CD14-positive monocyte (primary cell): ENCODE results near the gene OSBPL10. TPM values are rescaled to one million over a fixed set of nuclear protein-coding genes. Genes with fewer than 3 reads are reported as not detected.

ENCODE experiments used
- DNase-seq, 3 donors: peaks; one replicate each; pipeline ENCODE4 v3.0.0-alpha.2; 2011 to 2022
- H2AFZ ChIP-seq: 2 replicates; pipeline ENCODE4 v1.6.0; 2012; ENCODE audit warnings: mild to moderate bottlenecking, low read depth, low read length, inconsistent platforms; ENCODE audit not compliant: insufficient read depth, poor library complexity, severe bottlenecking
- H3K27ac ChIP-seq, 2 donors: 1 replicate in 1 of 2; 2 replicates in 1 of 2; pipeline ENCODE4 v1.5.1; 2012 to 2013; ENCODE audit warnings: low read length in 2 of 2, control low read depth in 1 of 2, inconsistent platforms in 1 of 2, low read depth in 1 of 2, mild to moderate bottlenecking in 1 of 2
- H3K27me3 ChIP-seq, 2 donors: one replicate each; pipeline versions ENCODE4 v1.6.0 to v1.6.1; 2011 to 2013; ENCODE audit warnings: low read length in 2 of 2; ENCODE audit not compliant: control insufficient read depth in 2 of 2, insufficient read depth in 2 of 2
- H3K36me3 ChIP-seq, 2 donors: replicated peaks in 1 of 2; 1 replicate in 1 of 2; 2 replicates in 1 of 2; pipeline versions ENCODE4 v1.5.1 to v1.6.1; 2012 to 2013; ENCODE audit warnings: low read length in 2 of 2, control low read depth in 1 of 2, inconsistent platforms in 1 of 2, mild to moderate bottlenecking in 1 of 2; ENCODE audit not compliant: insufficient read depth in 2 of 2, control insufficient read depth in 1 of 2
- H3K4me1 ChIP-seq, 2 donors: 1 replicate in 1 of 2; 2 replicates in 1 of 2; pipeline versions ENCODE4 v1.5.1 to v1.6.1; 2012 to 2013; ENCODE audit warnings: low read length in 2 of 2, control low read depth in 1 of 2, inconsistent platforms in 1 of 2, mild to moderate bottlenecking in 1 of 2, moderate library complexity in 1 of 2; ENCODE audit not compliant: insufficient read depth in 2 of 2, control insufficient read depth in 1 of 2
- H3K4me2 ChIP-seq: replicated peaks from 2 replicates; pipeline ENCODE3; 2012; ENCODE audit warnings: low read length, moderate library complexity, mild to moderate bottlenecking; ENCODE audit not compliant: poor library complexity, severe bottlenecking; ENCODE audit errors: extremely low read depth
- H3K4me3 ChIP-seq, 3 experiments: fragments of 200-600 bp in 1 of 3; sonication (generic) in 1 of 3; replicated peaks in 1 of 3; 1 replicate in 2 of 3; 2 replicates in 1 of 3; pipeline ENCODE4 v1.5.1; 2011 to 2013; ENCODE audit warnings: low read length in 3 of 3, mild to moderate bottlenecking in 3 of 3, control low read depth in 2 of 3, low read depth in 2 of 3, inconsistent platforms in 1 of 3, moderate library complexity in 1 of 3
- H3K79me2 ChIP-seq: 2 replicates; pipeline ENCODE4 v1.6.0; 2012; ENCODE audit warnings: mild to moderate bottlenecking, control low read depth, inconsistent platforms, low read length, moderate library complexity; ENCODE audit not compliant: insufficient read depth
- H3K9ac ChIP-seq: 2 replicates; pipeline ENCODE4 v1.6.0; 2017; ENCODE audit warnings: low read length, mild to moderate bottlenecking; ENCODE audit not compliant: insufficient read depth, poor library complexity, severe bottlenecking
- H3K9me3 ChIP-seq, 2 donors: replicated peaks in 1 of 2; 1 replicate in 1 of 2; 2 replicates in 1 of 2; pipeline versions ENCODE4 v1.5.1 to v1.6.1; 2012 to 2013; ENCODE audit warnings: low read length in 2 of 2, control low read depth in 1 of 2; ENCODE audit not compliant: control insufficient read depth in 1 of 2, insufficient read depth in 1 of 2
- H4K20me1 ChIP-seq: 2 replicates; pipeline ENCODE4 v1.6.0; 2012; ENCODE audit warnings: mild to moderate bottlenecking, low read length, control low read depth, moderate library complexity; ENCODE audit not compliant: insufficient read depth
- H3K27ac Mint-ChIP-seq, 7 donors: one replicate each; pipeline ENCODE4 v1.8.0; 2020; ENCODE audit warnings: mild to moderate bottlenecking in 7 of 7, mixed read lengths in 7 of 7, moderate library complexity in 6 of 7, inconsistent platforms in 2 of 7
- H3K27me3 Mint-ChIP-seq, 3 donors: one replicate each; pipeline ENCODE4 v1.8.0; 2021 to 2022; ENCODE audit warnings: low read depth in 3 of 3, mild to moderate bottlenecking in 3 of 3, mixed read lengths in 3 of 3, moderate library complexity in 3 of 3, inconsistent platforms in 1 of 3
- H3K36me3 Mint-ChIP-seq, 2 donors: one replicate each; pipeline ENCODE4 v1.8.0; 2020; ENCODE audit warnings: mixed read lengths in 2 of 2, inconsistent platforms in 1 of 2, mild to moderate bottlenecking in 1 of 2
- H3K4me1 Mint-ChIP-seq: one replicate; pipeline ENCODE4 v1.8.0; 2020; ENCODE audit warnings: mild to moderate bottlenecking, mixed read lengths
- H3K4me3 Mint-ChIP-seq, 2 donors: one replicate each; pipeline ENCODE4 v1.8.0; 2020; ENCODE audit warnings: mild to moderate bottlenecking in 2 of 2, mixed read lengths in 2 of 2, moderate library complexity in 1 of 2
- H3K9me3 Mint-ChIP-seq, 7 donors: one replicate each; pipeline ENCODE4 v1.8.0; 2020 to 2022; ENCODE audit warnings: mixed read lengths in 7 of 7, mild to moderate bottlenecking in 6 of 7, moderate library complexity in 6 of 7, inconsistent platforms in 2 of 7
- WGBS: methylation state at CpG from one replicate; pipeline ENCODE4 v1.1.5; 2013; ENCODE audit warnings: missing lambda C conversion rate; ENCODE audit not compliant: insufficient coverage; 5-methylcytosine and 5-hydroxymethylcytosine counted together
- intact Hi-C, 2 donors: fragments of 100-400 bp; cut with micrococcal nuclease; formaldehyde crosslinking; loops; one replicate each; pipeline versions ENCODE4 v1.15.0 to v1.15.1; 2023
- polyA plus RNA-seq, 3 donors: library from polyadenylated mRNA; depleted of rRNA in 1 of 3; unstranded in 2 of 3; stranded (reverse) in 1 of 3; fragments of 300-500 nt in 2 of 3; fragments of >200 nt in 1 of 3; fragmentation: Illumina TruSeq in 2 of 3; gene quantifications; 1 replicate in 2 of 3; 2 replicates in 1 of 3; pipeline ENCODE4 v1.2.3, GENCODE V29; 2012 to 2021
- TF ChIP-seq, protein P1 (sequence below): fragments of 200-600 bp; IDR thresholded peaks from one replicate; pipeline ENCODE4 v1.8.0; 2022; ENCODE audit warnings: antibody characterized with exemption, mild to moderate bottlenecking

Gene OSBPL10
- polyA plus RNA-seq, 3 donors = 0.03 TPM; not detected in 2

GRCh38 chr3:31925271-31925630 is 55.8 kb downstream of the OSBPL10 start:
- WGBS = 83% methylated on average over 1 of the region's 5 CpGs
- H3K9ac ChIP-seq = no peak overlapping the region

DNA sequence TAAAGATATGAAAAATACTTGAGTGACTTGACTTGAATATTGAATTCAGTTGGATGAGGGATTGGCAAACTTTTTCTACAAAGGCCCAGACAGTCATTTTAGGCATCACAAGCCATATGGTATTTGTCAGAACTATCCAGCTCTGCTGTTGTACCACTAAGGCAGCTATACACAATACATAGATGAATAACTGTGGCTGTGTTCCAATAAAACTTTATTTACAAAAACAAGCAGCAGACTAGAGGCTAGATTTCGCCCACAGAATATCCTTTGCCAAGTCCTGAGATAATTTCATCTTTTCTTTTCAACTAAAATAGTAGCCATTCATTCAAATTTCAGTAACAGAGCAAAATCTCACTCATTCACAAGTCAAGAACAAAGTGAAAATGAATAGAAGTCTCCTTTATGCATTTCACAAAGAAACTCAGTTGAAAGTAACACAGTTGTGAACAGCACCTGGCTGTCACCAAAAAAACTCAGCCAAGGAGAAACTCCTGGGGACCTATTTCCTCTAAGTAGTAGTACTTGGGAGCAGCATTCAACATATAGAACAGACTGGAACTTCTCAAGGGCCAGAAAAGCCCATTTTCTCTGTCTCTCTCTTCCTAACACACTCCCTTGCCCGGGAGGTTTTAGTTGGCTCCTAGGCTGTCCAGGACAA is 56.3 kb downstream of the OSBPL10 start:
- intact Hi-C loops = no loop called here
- Mint-ChIP-seq H3K4me1 (no peaks in the 10 kb centered on the region), H3K9me3 (peaks cover 4 to 11% (median 7%) of the 10 kb centered on the region in 7 donors), H3K36me3 (no peaks in the 10 kb centered on the region), H3K27ac (no peak overlapping the region), H3K4me3 (peak overlapping the region in 1 of 2 donors; percentile 24), H3K27me3 (no peaks in the 10 kb centered on the region)
- no peak overlapping the region for H3K9ac ChIP-seq
- H3K4me2 ChIP-seq = no peak overlapping the region
- H3K4me3 ChIP-seq = no peak overlapping the region
- H3K27ac ChIP-seq = no peak overlapping the region
- TF ChIP-seq, protein P1, sequence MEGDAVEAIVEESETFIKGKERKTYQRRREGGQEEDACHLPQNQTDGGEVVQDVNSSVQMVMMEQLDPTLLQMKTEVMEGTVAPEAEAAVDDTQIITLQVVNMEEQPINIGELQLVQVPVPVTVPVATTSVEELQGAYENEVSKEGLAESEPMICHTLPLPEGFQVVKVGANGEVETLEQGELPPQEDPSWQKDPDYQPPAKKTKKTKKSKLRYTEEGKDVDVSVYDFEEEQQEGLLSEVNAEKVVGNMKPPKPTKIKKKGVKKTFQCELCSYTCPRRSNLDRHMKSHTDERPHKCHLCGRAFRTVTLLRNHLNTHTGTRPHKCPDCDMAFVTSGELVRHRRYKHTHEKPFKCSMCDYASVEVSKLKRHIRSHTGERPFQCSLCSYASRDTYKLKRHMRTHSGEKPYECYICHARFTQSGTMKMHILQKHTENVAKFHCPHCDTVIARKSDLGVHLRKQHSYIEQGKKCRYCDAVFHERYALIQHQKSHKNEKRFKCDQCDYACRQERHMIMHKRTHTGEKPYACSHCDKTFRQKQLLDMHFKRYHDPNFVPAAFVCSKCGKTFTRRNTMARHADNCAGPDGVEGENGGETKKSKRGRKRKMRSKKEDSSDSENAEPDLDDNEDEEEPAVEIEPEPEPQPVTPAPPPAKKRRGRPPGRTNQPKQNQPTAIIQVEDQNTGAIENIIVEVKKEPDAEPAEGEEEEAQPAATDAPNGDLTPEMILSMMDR = no peak
- no peaks in the 10 kb centered on the region for H3K36me3 ChIP-seq
- H3K4me1 ChIP-seq = no peaks in the 10 kb centered on the region
- H3K27me3 ChIP-seq = no peaks in the 10 kb centered on the region
- no peaks in the 10 kb centered on the region for H3K79me2 ChIP-seq
- no peak for DNase-seq
- H3K9me3 ChIP-seq = peaks cover 4 to 6% of the 10 kb centered on the region in 2 donors
- whole genome bisulfite sequencing = 100% methylated on average over 1 of the region's 2 CpGs
- H4K20me1 ChIP-seq = no peaks in the 10 kb centered on the region
- H2AFZ ChIP-seq = no peak overlapping the region

More at GRCh38 chr3:31925271-31925630, 55.8 kb downstream of the OSBPL10 start:
- H3K9me3 ChIP-seq = peaks cover 4% of the 10 kb centered on the region in 2 donors
- no peak overlapping the region for H3K4me2 ChIP-seq
- intact Hi-C loops = no loop called here
- H3K4me1 ChIP-seq = no peaks in the 10 kb centered on the region
- no peaks in the 10 kb centered on the region for H4K20me1 ChIP-seq
- no peak for DNase-seq
- no peaks in the 10 kb centered on the region for H3K4me1 Mint-ChIP-seq
- H3K4me3 Mint-ChIP-seq = peak overlapping the region in 1 of 2 donors; percentile 24
- H3K27me3 Mint-ChIP-seq = no peaks in the 10 kb centered on the region
- H3K36me3 Mint-ChIP-seq = no peaks in the 10 kb centered on the region
- peaks cover 0 to 7% (median 4%) of the 10 kb centered on the region in 7 donors for H3K9me3 Mint-ChIP-seq
- H2AFZ ChIP-seq = no peak overlapping the region
- H3K36me3 ChIP-seq = no peaks in the 10 kb centered on the region
- no peaks in the 10 kb centered on the region for H3K27me3 ChIP-seq
- H3K4me3 ChIP-seq = no peak overlapping the region
- H3K79me2 ChIP-seq = no peaks in the 10 kb centered on the region
- TF ChIP-seq, protein P1 = no peak
- no peak overlapping the region for H3K27ac ChIP-seq
- no peak overlapping the region for H3K27ac Mint-ChIP-seq
